ENCODE data around the gene ERCC6L2.

Gene ERCC6L2

GRCh38 chr9:95966306-95966705 lies 90.8 kb downstream of the ERCC6L2 start:
- Histone ChIP-seq H3K36me3 (replicated peaks; ENCODE audit: low read depth, low read length) (peaks cover 6% of the 10 kb centered on the region), H3K27ac (ENCODE audit: low read length) (no peak overlapping the region), H2AFZ (ENCODE audit: low read depth, low read length) (no peak overlapping the region), H3K9ac (ENCODE audit: low read length) (no peak overlapping the region), H3K4me2 (ENCODE audit: low read length) (no peak overlapping the region), H3K4me3 (ENCODE audit: low read length) (no peak overlapping the region), H3K4me1 (ENCODE audit: low read length) (no peaks in the 10 kb centered on the region), H3K27me3 (ENCODE audit: low read depth, low read length) (no peaks in the 10 kb centered on the region), H4K20me1 (ENCODE audit: insufficient read depth, low read length) (no peaks in the 10 kb centered on the region), H3K9me3 (ENCODE audit: insufficient read depth, low read length) (no peaks in the 10 kb centered on the region), H3K79me2 (ENCODE audit: low read length) (no peaks in the 10 kb centered on the region)
- TF ChIP-seq EZH2phosphoT487 (IDR thresholded peaks at IDR 0.05; ENCODE audit: low read depth) (no peak), CTCF (IDR thresholded peaks at IDR 0.05; ENCODE audit: low read depth, low read length) (no peak)

DNA sequence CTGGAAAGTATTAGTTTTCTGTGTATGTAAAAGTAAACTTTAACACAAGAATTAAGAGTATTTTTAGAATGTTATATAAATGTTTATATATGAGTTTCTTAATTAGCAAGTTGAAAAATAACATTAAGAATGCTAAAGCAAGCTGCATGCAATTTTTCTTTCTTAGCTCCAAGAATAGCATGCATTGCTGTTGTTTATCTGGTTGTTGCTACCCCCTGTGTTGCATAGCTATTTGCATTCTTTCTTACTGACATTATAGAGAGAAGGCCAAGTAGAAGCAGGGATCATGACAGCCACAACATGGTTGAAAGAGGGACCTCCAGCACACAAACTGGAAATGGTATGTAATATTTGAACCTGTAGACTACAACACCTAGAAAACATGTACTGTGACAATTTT lies 94.8 kb downstream of the ERCC6L2 start:
- Histone ChIP-seq H3K36me3 (replicated peaks; ENCODE audit: low read depth, low read length) (peaks cover 18% of the 10 kb centered on the region), H4K20me1 (ENCODE audit: insufficient read depth, low read length) (no peaks in the 10 kb centered on the region), H3K27ac (ENCODE audit: low read length) (no peak overlapping the region)

GRCh38 chr9:95971815-95972214 lies 96.3 kb downstream of the ERCC6L2 start:
- H4K20me1 ChIP-seq (ENCODE audit: insufficient read depth, low read length): no peaks in the 10 kb centered on the region
- no peak overlapping the region for H3K27ac ChIP-seq (ENCODE audit: low read length)
- H3K4me2 ChIP-seq (ENCODE audit: low read length): no peak overlapping the region
- peaks cover 18% of the 10 kb centered on the region for H3K36me3 ChIP-seq (replicated peaks; ENCODE audit: low read depth, low read length)
- no peak overlapping the region for H3K4me3 ChIP-seq (ENCODE audit: low read length)
- no peak overlapping the region for H2AFZ ChIP-seq (ENCODE audit: low read depth, low read length)
- no peaks in the 10 kb centered on the region for H3K4me1 ChIP-seq (ENCODE audit: low read length)
- no peaks in the 10 kb centered on the region for H3K9me3 ChIP-seq (ENCODE audit: insufficient read depth, low read length)
- no peaks in the 10 kb centered on the region for H3K27me3 ChIP-seq (ENCODE audit: low read depth, low read length)
- TF ChIP-seq EZH2phosphoT487 (IDR thresholded peaks at IDR 0.05; ENCODE audit: low read depth): no peak
- no peak for TF ChIP-seq CTCF (IDR thresholded peaks at IDR 0.05; ENCODE audit: low read depth, low read length)
- H3K9ac ChIP-seq (ENCODE audit: low read length): no peak overlapping the region
- no peaks in the 10 kb centered on the region for H3K79me2 ChIP-seq (ENCODE audit: low read length)

More for the DNA sequence above, 94.8 kb downstream of the ERCC6L2 start:
- Histone ChIP-seq H3K9me3 (ENCODE audit: insufficient read depth, low read length) (no peaks in the 10 kb centered on the region), H2AFZ (ENCODE audit: low read depth, low read length) (no peak overlapping the region), H3K4me1 (ENCODE audit: low read length) (no peaks in the 10 kb centered on the region), H3K79me2 (ENCODE audit: low read length) (no peaks in the 10 kb centered on the region), H3K4me3 (ENCODE audit: low read length) (no peak overlapping the region), H3K27me3 (ENCODE audit: low read depth, low read length) (no peaks in the 10 kb centered on the region), H3K4me2 (ENCODE audit: low read length) (no peak overlapping the region), H3K9ac (ENCODE audit: low read length) (no peak overlapping the region)
- TF ChIP-seq EZH2phosphoT487 (IDR thresholded peaks at IDR 0.05; ENCODE audit: low read depth) (no peak), CTCF (IDR thresholded peaks at IDR 0.05; ENCODE audit: low read depth, low read length) (no peak)

DNA sequence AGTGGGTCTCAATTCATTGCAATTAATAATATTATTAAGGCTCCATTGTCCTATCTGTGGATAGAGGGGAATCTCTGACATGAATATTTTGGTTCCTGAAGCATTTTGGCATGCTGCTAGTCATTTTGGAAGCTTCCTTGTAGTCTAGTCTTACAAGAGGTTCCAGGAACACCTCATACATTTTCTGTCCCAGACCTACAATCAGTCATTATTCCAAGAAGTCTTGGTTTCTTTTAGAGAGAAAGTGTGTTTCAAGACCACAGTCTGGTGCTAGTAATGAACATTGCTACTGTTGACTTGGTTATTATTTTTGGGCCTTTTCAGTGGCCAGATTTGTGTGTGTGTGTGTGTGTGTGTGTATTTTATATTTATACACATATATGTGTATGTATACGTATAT lies 98.9 kb downstream of the ERCC6L2 start:
- Histone ChIP-seq H3K4me3 (ENCODE audit: low read length) (no peak overlapping the region), H3K36me3 (replicated peaks; ENCODE audit: low read depth, low read length) (peaks cover 22% of the 10 kb centered on the region), H2AFZ (ENCODE audit: low read depth, low read length) (no peak overlapping the region), H3K4me1 (ENCODE audit: low read length) (no peaks in the 10 kb centered on the region), H4K20me1 (ENCODE audit: insufficient read depth, low read length) (no peaks in the 10 kb centered on the region), H3K4me2 (ENCODE audit: low read length) (no peak overlapping the region), H3K27ac (ENCODE audit: low read length) (no peak overlapping the region), H3K9me3 (ENCODE audit: insufficient read depth, low read length) (no peaks in the 10 kb centered on the region), H3K9ac (ENCODE audit: low read length) (no peak overlapping the region), H3K79me2 (ENCODE audit: low read length) (no peaks in the 10 kb centered on the region), H3K27me3 (ENCODE audit: low read depth, low read length) (no peaks in the 10 kb centered on the region)
- no peak for TF ChIP-seq CTCF (IDR thresholded peaks at IDR 0.05; ENCODE audit: low read depth, low read length)
- TF ChIP-seq EZH2phosphoT487 (IDR thresholded peaks at IDR 0.05; ENCODE audit: low read depth): no peak
